ENCODE measurements around the gene GPAT3.

The GPAT3 gene

GRCh38 chr4:83605744-83606172 lies 69.8 kb downstream of the GPAT3 start:
- Histone ChIP-seq H3K9me3 (ENCODE audit: low read length) (no peaks in the 10 kb centered on the region), H3K36me3 (ENCODE audit: insufficient read depth, low read length) (no peaks in the 10 kb centered on the region), H3F3A (ENCODE audit: insufficient read depth, low read length) (no peaks in the 10 kb centered on the region), H3K9me2 (ENCODE audit: low read depth, low read length) (no peaks in the 10 kb centered on the region), H3K79me2 (ENCODE audit: insufficient read depth, low read length) (no peaks in the 10 kb centered on the region), H3K4me3 (ENCODE audit: low read depth, low read length, poor library complexity, severe bottlenecking) (no peak overlapping the region), H3K9ac (ENCODE audit: low read length) (no peak overlapping the region), H2AFZ (ENCODE audit: low read length) (no peak overlapping the region), H3K27me3 (ENCODE audit: insufficient read depth, low read length) (no peaks in the 10 kb centered on the region), H3K4me1 (ENCODE audit: insufficient read depth, low read length, severe bottlenecking) (no peaks in the 10 kb centered on the region), H4K20me1 (ENCODE audit: insufficient read depth, low read length) (no peaks in the 10 kb centered on the region), H3K4me2 (ENCODE audit: low read length) (no peak overlapping the region), H3K27ac (ENCODE audit: low read depth, low read length, poor library complexity, severe bottlenecking) (no peak overlapping the region)
- TF ChIP-seq EZH2 (IDR thresholded peaks at IDR 0.05; ENCODE audit: borderline replicate concordance, low read length) (no peak), CTCF (IDR thresholded peaks at IDR 0.05; ENCODE audit: low read length) (no peak)

GRCh38 chr4:83606460-83606859 lies 70.6 kb downstream of the GPAT3 start:
- Histone ChIP-seq H3K79me2 (ENCODE audit: insufficient read depth, low read length) (no peaks in the 10 kb centered on the region), H3K4me3 (ENCODE audit: low read depth, low read length, poor library complexity, severe bottlenecking) (no peak overlapping the region), H3K4me2 (ENCODE audit: low read length) (no peak overlapping the region), H3K27ac (ENCODE audit: low read depth, low read length, poor library complexity, severe bottlenecking) (no peak overlapping the region), H3K9me2 (ENCODE audit: low read depth, low read length) (no peaks in the 10 kb centered on the region), H3K9me3 (ENCODE audit: low read length) (no peaks in the 10 kb centered on the region), H3F3A (ENCODE audit: insufficient read depth, low read length) (no peaks in the 10 kb centered on the region), H3K36me3 (ENCODE audit: insufficient read depth, low read length) (no peaks in the 10 kb centered on the region), H3K4me1 (ENCODE audit: insufficient read depth, low read length, severe bottlenecking) (no peaks in the 10 kb centered on the region), H3K9ac (ENCODE audit: low read length) (no peak overlapping the region), H4K20me1 (ENCODE audit: insufficient read depth, low read length) (no peaks in the 10 kb centered on the region), H3K27me3 (ENCODE audit: insufficient read depth, low read length) (no peaks in the 10 kb centered on the region), H2AFZ (ENCODE audit: low read length) (no peak overlapping the region)
- TF ChIP-seq EZH2 (IDR thresholded peaks at IDR 0.05; ENCODE audit: borderline replicate concordance, low read length) = no peak
- TF ChIP-seq CTCF (IDR thresholded peaks at IDR 0.05; ENCODE audit: low read length) = no peak

GRCh38 chr4:83606898-83607297 lies 71.0 kb downstream of the GPAT3 start:
- Histone ChIP-seq H3K9me2 (ENCODE audit: low read depth, low read length) (no peaks in the 10 kb centered on the region), H3K36me3 (ENCODE audit: insufficient read depth, low read length) (no peaks in the 10 kb centered on the region), H3K4me3 (ENCODE audit: low read depth, low read length, poor library complexity, severe bottlenecking) (no peak overlapping the region), H4K20me1 (ENCODE audit: insufficient read depth, low read length) (no peaks in the 10 kb centered on the region), H3K27ac (ENCODE audit: low read depth, low read length, poor library complexity, severe bottlenecking) (no peak overlapping the region), H3K79me2 (ENCODE audit: insufficient read depth, low read length) (no peaks in the 10 kb centered on the region), H3K9ac (ENCODE audit: low read length) (no peak overlapping the region), H3K9me3 (ENCODE audit: low read length) (no peaks in the 10 kb centered on the region), H3K27me3 (ENCODE audit: insufficient read depth, low read length) (no peaks in the 10 kb centered on the region), H3K4me2 (ENCODE audit: low read length) (no peak overlapping the region), H3K4me1 (ENCODE audit: insufficient read depth, low read length, severe bottlenecking) (no peaks in the 10 kb centered on the region), H2AFZ (ENCODE audit: low read length) (no peak overlapping the region), H3F3A (ENCODE audit: insufficient read depth, low read length) (no peaks in the 10 kb centered on the region)
- TF ChIP-seq CTCF (IDR thresholded peaks at IDR 0.05; ENCODE audit: low read length) (no peak), EZH2 (IDR thresholded peaks at IDR 0.05; ENCODE audit: borderline replicate concordance, low read length) (no peak)
